MM.1S (cell line): Measurements from ENCODE around the gene PLIN3.
"Not testable (repeated sequence)": the region's sequence is repeated elsewhere in the genome, so short reads cannot be mapped to it uniquely, and the experiment has no call there.

Experiments
- CTCF ChIP-seq: fragments of 300-600 bp; sonication (generic); IDR thresholded peaks from 2 replicates; pipeline ENCODE4 v1.5.1; 2016; ENCODE audit warnings: antibody characterized with exemption, low read length, mixed read lengths
- EZH2 ChIP-seq: fragments of 300-600 bp; sonication (generic); optimal IDR thresholded peaks from 2 replicates; pipeline ENCODE3; 2017; ENCODE audit warnings: low read depth, mild to moderate bottlenecking, antibody characterized with exemption, low read length, mixed read lengths
- EZH2phosphoT487 ChIP-seq: fragments of 300-600 bp; sonication (generic); IDR thresholded peaks from 2 replicates; pipeline ENCODE4 v1.6.1; 2018; ENCODE audit warnings: antibody characterized with exemption, low read length

DNA sequence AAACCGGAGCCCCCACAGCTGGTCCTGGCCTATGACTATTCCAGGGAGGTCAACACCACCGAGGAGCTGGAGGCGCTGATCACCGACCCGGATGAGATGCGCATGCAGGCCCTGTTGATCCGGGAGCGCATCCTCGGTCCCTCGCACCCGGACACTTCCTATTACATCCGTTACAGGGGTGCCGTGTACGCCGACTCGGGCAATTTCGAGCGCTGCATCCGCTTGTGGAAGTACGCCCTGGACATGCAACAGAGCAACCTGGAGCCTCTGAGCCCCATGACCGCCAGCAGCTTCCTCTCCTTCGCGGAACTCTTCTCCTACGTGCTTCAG is 74.6 kb downstream of the PLIN3 start:
- not testable (repeated sequence) for TF ChIP-seq CTCF, EZH2phosphoT487, EZH2
